ENCODE data around the gene ESCO1. TPM values are rescaled to one million over a fixed set of nuclear protein-coding genes. Genes with fewer than 3 reads are reported as not detected.

Gene ESCO1
- total and polyA plus RNA-seq, 2 of the 13 experiments (the other 11 are each of a cell fraction or from before 2014, with no cell fraction given): 6.3 to 19.4 TPM

DNA sequence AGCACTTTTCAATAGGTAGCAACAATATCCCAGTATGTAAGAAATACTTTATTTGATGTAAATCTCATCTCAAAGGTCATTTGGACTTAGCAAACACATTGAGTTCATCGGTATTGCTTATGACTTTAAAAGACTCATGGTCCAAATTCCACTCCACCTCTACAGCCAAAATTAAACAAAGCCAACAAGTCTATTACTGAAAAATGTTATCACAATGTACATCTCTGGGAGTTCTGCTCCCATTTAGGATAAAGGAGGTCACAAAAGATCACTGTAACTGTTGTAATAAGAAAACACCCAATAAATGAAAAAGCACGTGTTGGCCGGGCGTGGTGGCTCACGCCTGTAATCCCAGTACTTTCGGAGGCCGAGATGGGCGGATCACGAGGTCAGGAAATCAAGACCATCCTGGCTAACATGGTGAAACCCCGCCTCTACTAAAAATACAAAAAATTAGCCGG, 50.0 kb downstream of the ESCO1 start (continued):
- TF ChIP-seq, protein P1, sequence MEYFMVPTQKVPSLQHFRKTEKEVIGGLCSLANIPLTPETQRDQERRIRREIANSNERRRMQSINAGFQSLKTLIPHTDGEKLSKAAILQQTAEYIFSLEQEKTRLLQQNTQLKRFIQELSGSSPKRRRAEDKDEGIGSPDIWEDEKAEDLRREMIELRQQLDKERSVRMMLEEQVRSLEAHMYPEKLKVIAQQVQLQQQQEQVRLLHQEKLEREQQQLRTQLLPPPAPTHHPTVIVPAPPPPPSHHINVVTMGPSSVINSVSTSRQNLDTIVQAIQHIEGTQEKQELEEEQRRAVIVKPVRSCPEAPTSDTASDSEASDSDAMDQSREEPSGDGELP (IDR thresholded peaks at IDR 0.05; ENCODE audit: borderline replicate concordance, low read depth): 0 out of 2 replicates have a peak, but pooled peaks have one; percentile 26
- TF ChIP-seq HNF4G (IDR thresholded peaks at IDR 0.05; ENCODE audit: borderline replicate concordance, low read depth, low read length) (peak; percentile 76; the same call in 1 of the 2 replicates), HNF4G (CRISPR knock-in tag; IDR thresholded peaks at IDR 0.05; ENCODE audit: borderline replicate concordance, low read depth) (peak; percentile 47; the same call in 1 of the 2 replicates), SRSF1 (optimal IDR thresholded peaks at IDR 0.05; ENCODE audit: low read depth, low read length) (no peak), ZNF329 (CRISPR knock-in tag; IDR thresholded peaks at IDR 0.05; ENCODE audit: low read depth) (no peak), ZNF577 (CRISPR knock-in tag; IDR thresholded peaks at IDR 0.05; ENCODE audit: borderline replicate concordance, low read depth) (no peak), ZNF282 (IDR thresholded peaks at IDR 0.05; ENCODE audit: partially characterized antibody) (no peak), KDM4B (CRISPR knock-in tag; IDR thresholded peaks at IDR 0.05) (no peak), ZNF816 (CRISPR knock-in tag; IDR thresholded peaks at IDR 0.05; ENCODE audit: borderline replicate concordance) (no peak), FOXA1 (IDR thresholded peaks at IDR 0.05) (no peak), FOXA1 (CRISPR knock-in tag; IDR thresholded peaks at IDR 0.05) (peak; percentile 78), NR2F2 (IDR thresholded peaks at IDR 0.05; ENCODE audit: borderline replicate concordance, low read depth) (peak; percentile 86), MEIS2 (CRISPR knock-in tag; IDR thresholded peaks at IDR 0.05) (no peak), BCL6 (CRISPR knock-in tag; IDR thresholded peaks at IDR 0.05) (peak; percentile 68), NFYB (CRISPR knock-in tag; IDR thresholded peaks at IDR 0.05) (no peak), JUN (CRISPR knock-in tag; IDR thresholded peaks at IDR 0.05) (no peak), PHF5A (CRISPR knock-in tag; IDR thresholded peaks at IDR 0.05; ENCODE audit: low read depth, unreplicated experiment) (no peak), ZNF143 (CRISPR knock-in tag; IDR thresholded peaks at IDR 0.05) (no peak), ZMYM4 (CRISPR knock-in tag; IDR thresholded peaks at IDR 0.05) (peak; percentile 78), LCORL (IDR thresholded peaks at IDR 0.05) (peak; percentile 94), LCORL (CRISPR knock-in tag; IDR thresholded peaks at IDR 0.05) (peak; percentile 87), SP5 (CRISPR knock-in tag; IDR thresholded peaks at IDR 0.05; ENCODE audit: borderline replicate concordance, low read depth) (peak; percentile 76)
- TF ChIP-seq, protein P2, sequence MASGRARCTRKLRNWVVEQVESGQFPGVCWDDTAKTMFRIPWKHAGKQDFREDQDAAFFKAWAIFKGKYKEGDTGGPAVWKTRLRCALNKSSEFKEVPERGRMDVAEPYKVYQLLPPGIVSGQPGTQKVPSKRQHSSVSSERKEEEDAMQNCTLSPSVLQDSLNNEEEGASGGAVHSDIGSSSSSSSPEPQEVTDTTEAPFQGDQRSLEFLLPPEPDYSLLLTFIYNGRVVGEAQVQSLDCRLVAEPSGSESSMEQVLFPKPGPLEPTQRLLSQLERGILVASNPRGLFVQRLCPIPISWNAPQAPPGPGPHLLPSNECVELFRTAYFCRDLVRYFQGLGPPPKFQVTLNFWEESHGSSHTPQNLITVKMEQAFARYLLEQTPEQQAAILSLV (CRISPR knock-in tag; IDR thresholded peaks at IDR 0.05; ENCODE audit: borderline replicate concordance): no peak
- TF ChIP-seq, protein P3, sequence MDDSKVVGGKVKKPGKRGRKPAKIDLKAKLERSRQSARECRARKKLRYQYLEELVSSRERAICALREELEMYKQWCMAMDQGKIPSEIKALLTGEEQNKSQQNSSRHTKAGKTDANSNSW (CRISPR knock-in tag; IDR thresholded peaks at IDR 0.05; ENCODE audit: borderline replicate concordance): no peak
- TF ChIP-seq, protein P4, sequence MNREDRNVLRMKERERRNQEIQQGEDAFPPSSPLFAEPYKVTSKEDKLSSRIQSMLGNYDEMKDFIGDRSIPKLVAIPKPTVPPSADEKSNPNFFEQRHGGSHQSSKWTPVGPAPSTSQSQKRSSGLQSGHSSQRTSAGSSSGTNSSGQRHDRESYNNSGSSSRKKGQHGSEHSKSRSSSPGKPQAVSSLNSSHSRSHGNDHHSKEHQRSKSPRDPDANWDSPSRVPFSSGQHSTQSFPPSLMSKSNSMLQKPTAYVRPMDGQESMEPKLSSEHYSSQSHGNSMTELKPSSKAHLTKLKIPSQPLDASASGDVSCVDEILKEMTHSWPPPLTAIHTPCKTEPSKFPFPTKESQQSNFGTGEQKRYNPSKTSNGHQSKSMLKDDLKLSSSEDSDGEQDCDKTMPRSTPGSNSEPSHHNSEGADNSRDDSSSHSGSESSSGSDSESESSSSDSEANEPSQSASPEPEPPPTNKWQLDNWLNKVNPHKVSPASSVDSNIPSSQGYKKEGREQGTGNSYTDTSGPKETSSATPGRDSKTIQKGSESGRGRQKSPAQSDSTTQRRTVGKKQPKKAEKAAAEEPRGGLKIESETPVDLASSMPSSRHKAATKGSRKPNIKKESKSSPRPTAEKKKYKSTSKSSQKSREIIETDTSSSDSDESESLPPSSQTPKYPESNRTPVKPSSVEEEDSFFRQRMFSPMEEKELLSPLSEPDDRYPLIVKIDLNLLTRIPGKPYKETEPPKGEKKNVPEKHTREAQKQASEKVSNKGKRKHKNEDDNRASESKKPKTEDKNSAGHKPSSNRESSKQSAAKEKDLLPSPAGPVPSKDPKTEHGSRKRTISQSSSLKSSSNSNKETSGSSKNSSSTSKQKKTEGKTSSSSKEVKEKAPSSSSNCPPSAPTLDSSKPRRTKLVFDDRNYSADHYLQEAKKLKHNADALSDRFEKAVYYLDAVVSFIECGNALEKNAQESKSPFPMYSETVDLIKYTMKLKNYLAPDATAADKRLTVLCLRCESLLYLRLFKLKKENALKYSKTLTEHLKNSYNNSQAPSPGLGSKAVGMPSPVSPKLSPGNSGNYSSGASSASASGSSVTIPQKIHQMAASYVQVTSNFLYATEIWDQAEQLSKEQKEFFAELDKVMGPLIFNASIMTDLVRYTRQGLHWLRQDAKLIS (CRISPR knock-in tag; IDR thresholded peaks at IDR 0.05): no peak
- TF ChIP-seq, protein P5, sequence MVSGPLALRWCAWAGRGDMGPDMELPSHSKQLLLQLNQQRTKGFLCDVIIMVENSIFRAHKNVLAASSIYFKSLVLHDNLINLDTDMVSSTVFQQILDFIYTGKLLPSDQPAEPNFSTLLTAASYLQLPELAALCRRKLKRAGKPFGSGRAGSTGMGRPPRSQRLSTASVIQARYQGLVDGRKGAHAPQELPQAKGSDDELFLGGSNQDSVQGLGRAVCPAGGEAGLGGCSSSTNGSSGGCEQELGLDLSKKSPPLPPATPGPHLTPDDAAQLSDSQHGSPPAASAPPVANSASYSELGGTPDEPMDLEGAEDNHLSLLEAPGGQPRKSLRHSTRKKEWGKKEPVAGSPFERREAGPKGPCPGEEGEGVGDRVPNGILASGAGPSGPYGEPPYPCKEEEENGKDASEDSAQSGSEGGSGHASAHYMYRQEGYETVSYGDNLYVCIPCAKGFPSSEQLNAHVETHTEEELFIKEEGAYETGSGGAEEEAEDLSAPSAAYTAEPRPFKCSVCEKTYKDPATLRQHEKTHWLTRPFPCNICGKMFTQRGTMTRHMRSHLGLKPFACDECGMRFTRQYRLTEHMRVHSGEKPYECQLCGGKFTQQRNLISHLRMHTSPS (CRISPR knock-in tag; IDR thresholded peaks at IDR 0.05; ENCODE audit: low read depth): no peak
